GM12875 (cell line): ENCODE measurements around the gene SGMS1.
A peak's percentile ranks its signal among the peaks of the same experiment; 100 is the strongest.

Experiments used
- H3K4me3 ChIP-seq: one replicate; pipeline ENCODE4 v1.5.1; 2011; ENCODE audit warnings: low read depth, low read length, control low read depth
- TF ChIP-seq, protein P1 (sequence below): IDR thresholded peaks from 2 replicates; pipeline ENCODE4 v1.5.1; 2011; ENCODE audit warnings: low read depth, mild to moderate bottlenecking, control low read depth, inconsistent platforms, low read length, moderate library complexity, borderline replicate concordance; ENCODE audit not compliant: insufficient read depth

SGMS1 gene

GRCh38 chr10:50622706-50623662, 772 bp downstream of the SGMS1 start:
- TF ChIP-seq, protein P1, sequence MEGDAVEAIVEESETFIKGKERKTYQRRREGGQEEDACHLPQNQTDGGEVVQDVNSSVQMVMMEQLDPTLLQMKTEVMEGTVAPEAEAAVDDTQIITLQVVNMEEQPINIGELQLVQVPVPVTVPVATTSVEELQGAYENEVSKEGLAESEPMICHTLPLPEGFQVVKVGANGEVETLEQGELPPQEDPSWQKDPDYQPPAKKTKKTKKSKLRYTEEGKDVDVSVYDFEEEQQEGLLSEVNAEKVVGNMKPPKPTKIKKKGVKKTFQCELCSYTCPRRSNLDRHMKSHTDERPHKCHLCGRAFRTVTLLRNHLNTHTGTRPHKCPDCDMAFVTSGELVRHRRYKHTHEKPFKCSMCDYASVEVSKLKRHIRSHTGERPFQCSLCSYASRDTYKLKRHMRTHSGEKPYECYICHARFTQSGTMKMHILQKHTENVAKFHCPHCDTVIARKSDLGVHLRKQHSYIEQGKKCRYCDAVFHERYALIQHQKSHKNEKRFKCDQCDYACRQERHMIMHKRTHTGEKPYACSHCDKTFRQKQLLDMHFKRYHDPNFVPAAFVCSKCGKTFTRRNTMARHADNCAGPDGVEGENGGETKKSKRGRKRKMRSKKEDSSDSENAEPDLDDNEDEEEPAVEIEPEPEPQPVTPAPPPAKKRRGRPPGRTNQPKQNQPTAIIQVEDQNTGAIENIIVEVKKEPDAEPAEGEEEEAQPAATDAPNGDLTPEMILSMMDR, result no peak
- peak overlapping the region; percentile 81 for H3K4me3 ChIP-seq

DNA sequence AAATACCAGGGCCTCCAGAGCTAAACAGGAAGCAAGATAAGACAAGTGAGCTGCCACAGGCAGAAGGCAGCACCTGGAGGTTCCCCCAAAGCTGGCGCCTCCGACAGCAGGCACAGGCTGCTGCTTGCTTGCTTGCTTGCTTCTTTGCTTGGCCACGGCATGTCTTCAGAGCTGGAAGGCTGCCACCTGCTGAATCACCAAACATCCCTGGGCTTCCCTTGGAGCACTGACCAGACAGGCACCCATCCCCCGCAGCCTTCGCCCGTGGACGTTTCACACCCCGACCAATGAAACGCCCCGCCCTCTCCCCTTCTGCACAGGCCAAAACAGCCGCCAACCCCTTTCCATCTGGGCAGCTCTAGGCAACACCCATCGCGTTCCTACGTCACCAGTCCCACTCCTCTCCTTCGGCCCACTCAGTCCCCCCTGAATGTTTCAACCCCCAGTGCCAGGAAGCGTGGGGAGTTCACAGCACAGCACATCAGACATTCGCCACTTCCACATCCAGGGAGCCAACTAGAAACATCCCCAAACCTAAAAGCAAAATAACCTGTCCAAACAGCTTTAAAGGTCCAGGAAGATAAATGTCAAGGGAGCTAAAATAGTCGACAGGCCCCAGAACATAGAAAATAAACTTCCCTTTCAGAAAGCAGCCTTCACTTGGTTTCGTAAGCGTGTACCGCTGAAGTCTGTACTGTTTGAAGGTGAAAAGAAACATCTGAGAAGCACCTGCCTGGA, 1.6 kb downstream of the SGMS1 start:
- peak overlapping the region; percentile 81 for H3K4me3 ChIP-seq
- TF ChIP-seq, protein P1, result no peak

- H3K4me3 ChIP-seq, result no peak overlapping the region
Measured at GRCh38 chr10:50620899-50621298, 2.9 kb downstream of the SGMS1 start.

GRCh38 chr10:50619882-50620281, 3.9 kb downstream of the SGMS1 start:
- no peak overlapping the region for H3K4me3 ChIP-seq
- TF ChIP-seq, protein P1, result no peak

More at GRCh38 chr10:50620899-50621298, 2.9 kb downstream of the SGMS1 start:
- TF ChIP-seq, protein P1, result no peak

DNA sequence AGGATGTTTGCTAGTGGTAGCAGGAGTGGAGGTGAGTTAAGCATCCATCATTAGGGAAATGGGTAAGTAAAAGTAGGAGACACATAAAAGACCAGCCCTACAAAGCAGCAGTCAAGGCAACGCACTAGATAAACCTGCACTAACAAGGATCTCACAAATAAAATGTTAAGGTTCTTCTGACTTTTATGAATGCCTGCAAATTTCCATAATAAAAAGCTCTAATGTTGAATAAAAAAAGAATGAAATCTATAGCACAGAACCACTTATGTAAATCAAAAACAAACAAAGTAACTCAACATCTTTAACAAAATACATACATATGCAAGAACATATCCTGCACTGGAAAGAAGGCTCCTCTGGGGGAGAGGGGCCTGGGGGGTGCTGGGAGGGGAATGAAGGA, 4.6 kb downstream of the SGMS1 start:
- TF ChIP-seq, protein P1, result no peak
- H3K4me3 ChIP-seq, result no peak overlapping the region

- TF ChIP-seq, protein P1, result no peak
Measured at GRCh38 chr10:50618624-50619023, 5.1 kb downstream of the SGMS1 start.

More at GRCh38 chr10:50618624-50619023, 5.1 kb downstream of the SGMS1 start:
- H3K4me3 ChIP-seq, result no peak overlapping the region
